NCI-H1092 (cell line): Measurements from ENCODE around the gene ZYG11A.

Source experiments
- DNase-seq: peaks from one replicate; lab custom pipeline; 2025; lab: John Stamatoyannopoulos, UW

ZYG11A gene

GRCh38 chr1:52877554-52877953 lies 35.0 kb downstream of the ZYG11A start:
- DNase-seq, result no peak

GRCh38 chr1:52880206-52880605 lies 37.6 kb downstream of the ZYG11A start:
- DNase-seq, result no peak

GRCh38 chr1:52887483-52887882 lies 44.9 kb downstream of the ZYG11A start:
- no peak for DNase-seq

GRCh38 chr1:52892424-52893215 lies 50.1 kb downstream of the ZYG11A start:
- DNase-seq, result no peak

- no peak for DNase-seq
These were observed 56.9 kb downstream of the ZYG11A start for GRCh38 chr1:52899445-52899894.

GRCh38 chr1:52900402-52900801 lies 57.8 kb downstream of the ZYG11A start:
- no peak for DNase-seq

- DNase-seq, result no peak
These were observed 58.8 kb downstream of the ZYG11A start for GRCh38 chr1:52901384-52901783.

GRCh38 chr1:52904208-52904926 lies 61.8 kb downstream of the ZYG11A start:
- no peak for DNase-seq

GRCh38 chr1:52904927-52905698 lies 62.6 kb downstream of the ZYG11A start:
- DNase-seq, result no peak

GRCh38 chr1:52906135-52906603 lies 63.6 kb downstream of the ZYG11A start:
- no peak for DNase-seq

GRCh38 chr1:52907068-52907811 lies 64.7 kb downstream of the ZYG11A start:
- DNase-seq, result no peak

- no peak for DNase-seq
These were observed 65.2 kb downstream of the ZYG11A start for GRCh38 chr1:52907812-52908153.

- DNase-seq, result no peak
These were observed 69.0 kb downstream of the ZYG11A start for GRCh38 chr1:52911541-52911940.

GRCh38 chr1:52913014-52913413 lies 70.5 kb downstream of the ZYG11A start:
- no peak for DNase-seq

- DNase-seq, result no peak
These were observed 71.0 kb downstream of the ZYG11A start for GRCh38 chr1:52913537-52913936.

GRCh38 chr1:52914463-52914862 lies 71.9 kb downstream of the ZYG11A start:
- DNase-seq, result no peak

GRCh38 chr1:52915211-52915854 lies 72.8 kb downstream of the ZYG11A start:
- DNase-seq, result no peak

GRCh38 chr1:52915855-52916220 lies 73.3 kb downstream of the ZYG11A start:
- no peak for DNase-seq

- DNase-seq, result no peak
These were observed 73.8 kb downstream of the ZYG11A start for GRCh38 chr1:52916241-52916975.

- DNase-seq, result no peak
These were observed 74.6 kb downstream of the ZYG11A start for GRCh38 chr1:52917156-52917555.

- no peak for DNase-seq
These were observed 75.0 kb downstream of the ZYG11A start for GRCh38 chr1:52917581-52917980.
